RCC 7860 (cell line): ENCODE data around the gene CCDC9B.

Experiments used
- DNase-seq: peaks from one replicate; pipeline ENCODE4 v3.0.0-alpha.2; 2015; ENCODE audit warnings: low spot score
- FAIRE-seq: peaks from 2 replicates; lab custom pipeline; 2012; peaks lifted over from hg19 to GRCh38; lab: Jason Lieb, UNC

The CCDC9B gene

DNA sequence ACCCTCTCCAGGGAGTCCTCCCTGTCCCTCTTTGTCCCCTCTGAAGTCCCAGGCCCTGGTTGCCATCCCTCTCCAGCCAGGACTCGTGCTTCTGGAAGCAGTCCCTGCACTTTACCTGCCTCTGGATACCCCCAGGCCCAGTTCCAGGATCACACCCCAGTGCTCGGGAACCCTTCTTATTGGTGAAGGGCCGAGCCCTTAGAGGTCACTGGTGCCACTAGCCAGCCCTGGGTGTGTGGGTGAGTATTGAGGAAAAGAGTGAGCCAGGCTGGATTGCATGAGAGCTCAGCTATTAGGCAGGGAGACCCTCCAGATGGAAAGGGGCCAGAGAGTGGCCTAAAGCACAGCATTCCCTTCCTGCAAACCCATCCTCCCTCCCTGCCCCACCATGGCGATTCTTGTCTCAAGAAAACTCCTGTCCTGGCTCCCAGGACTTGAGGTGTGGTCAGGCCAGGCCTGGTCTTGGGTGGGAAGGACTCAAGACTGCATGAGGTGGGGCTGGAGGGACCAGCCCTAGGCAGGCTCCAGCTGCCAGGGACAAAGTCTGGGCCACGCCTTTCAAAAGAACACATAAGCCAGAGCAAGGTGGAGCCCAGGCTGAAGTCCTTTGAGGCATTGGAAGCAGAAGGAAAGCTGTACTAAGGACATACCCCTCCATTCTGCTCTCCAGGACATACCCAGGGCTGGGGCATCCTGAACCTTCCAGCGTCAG, 5.3 kb upstream of the CCDC9B start:
- FAIRE-seq, result no peak
- no peak for DNase-seq

GRCh38 chr15:40345225-40345866, 4.6 kb upstream of the CCDC9B start:
- DNase-seq (no peak), FAIRE-seq (no peak)

- DNase-seq, result peak; percentile 25
- FAIRE-seq, result no peak
These were observed 3.9 kb upstream of the CCDC9B start for GRCh38 chr15:40344631-40345120.

DNA sequence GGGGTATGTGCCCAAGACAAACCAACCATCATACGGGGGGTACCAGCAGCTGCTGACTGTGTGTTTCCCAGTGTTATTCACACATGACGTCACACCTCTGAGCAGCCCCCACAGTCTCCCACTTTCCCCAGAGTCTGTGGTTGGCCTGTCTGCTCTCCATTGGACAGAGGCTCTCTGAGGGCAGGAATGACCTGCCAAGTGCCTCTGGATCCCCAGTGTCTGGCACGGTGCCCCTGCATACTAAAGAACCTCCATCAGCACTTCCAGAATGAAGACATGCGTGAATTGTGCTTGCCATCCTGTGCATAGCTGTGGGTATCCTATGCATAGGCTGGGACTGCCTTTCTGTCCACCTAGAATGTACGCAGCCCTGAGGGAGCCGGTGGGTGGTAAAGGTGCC, 3.5 kb upstream of the CCDC9B start:
- no peak for FAIRE-seq
- no peak for DNase-seq

GRCh38 chr15:40343512-40343911, 2.8 kb upstream of the CCDC9B start:
- FAIRE-seq (no peak), DNase-seq (peak; percentile 76)

- FAIRE-seq (no peak), DNase-seq (peak; percentile 41)
These were observed 1.9 kb upstream of the CCDC9B start for GRCh38 chr15:40342416-40343320.

GRCh38 chr15:40340038-40340739, 550 bp downstream of the CCDC9B start:
- FAIRE-seq, result no peak
- peak; percentile 22 for DNase-seq

GRCh38 chr15:40339621-40339945, 1.2 kb downstream of the CCDC9B start:
- FAIRE-seq, result no peak
- no peak for DNase-seq

GRCh38 chr15:40338921-40339620, 1.7 kb downstream of the CCDC9B start:
- FAIRE-seq, result peak; percentile 85
- DNase-seq, result peak; percentile 94

DNA sequence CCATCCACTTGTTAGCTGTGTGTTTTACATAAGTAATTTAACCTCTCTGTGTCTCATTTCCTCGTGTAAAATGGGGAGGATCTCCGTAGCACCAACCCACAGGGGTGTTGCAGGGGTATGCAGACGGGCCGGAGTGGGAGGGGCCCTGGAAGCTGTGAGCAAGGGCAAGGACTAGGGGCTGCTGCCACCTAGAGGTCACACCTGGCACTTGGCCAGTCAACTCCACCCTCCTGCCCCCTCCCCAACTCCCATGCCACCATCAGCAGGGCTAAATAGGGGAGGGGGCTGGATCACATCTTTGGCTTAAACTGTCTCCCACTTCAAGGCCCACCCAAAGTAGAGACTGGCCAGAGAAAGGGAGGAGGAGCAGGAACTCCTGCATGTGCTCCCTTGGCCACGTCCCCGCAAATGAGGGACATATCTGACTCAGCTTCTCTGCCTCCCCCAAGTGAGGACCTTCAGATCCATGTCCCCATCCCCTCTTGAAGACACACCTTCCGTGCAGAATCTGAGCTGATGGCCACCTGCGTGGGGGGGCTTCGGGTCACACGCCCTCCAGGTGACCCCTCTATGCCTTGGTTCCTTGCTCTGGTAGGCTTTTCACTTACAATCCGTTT, 2.6 kb downstream of the CCDC9B start:
- FAIRE-seq, result no peak
- DNase-seq, result peak; percentile 69

- FAIRE-seq (no peak), DNase-seq (no peak)
These were observed 3.1 kb downstream of the CCDC9B start for GRCh38 chr15:40337597-40337996.

DNA sequence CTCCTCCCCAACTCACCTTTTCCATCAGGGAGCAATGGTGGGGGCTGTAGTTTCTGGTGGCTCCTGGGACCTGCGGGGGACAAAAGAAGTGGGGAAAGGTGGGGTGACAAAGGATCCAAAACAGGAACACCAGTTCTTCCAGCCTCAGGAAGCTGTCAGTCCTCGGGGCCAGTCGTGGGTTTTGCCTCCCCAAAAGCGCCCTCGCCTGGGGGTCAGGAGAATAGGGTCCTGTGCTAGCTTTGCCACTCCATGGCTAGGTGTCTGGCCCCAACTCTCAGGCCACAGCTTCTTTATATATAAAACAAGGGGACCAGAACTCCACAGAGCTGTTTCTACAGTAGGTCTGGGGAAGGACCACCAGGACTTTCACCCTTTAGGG, 4.0 kb downstream of the CCDC9B start:
- no peak for DNase-seq
- no peak for FAIRE-seq

GRCh38 chr15:40335938-40336743, 4.6 kb downstream of the CCDC9B start:
- no peak for FAIRE-seq
- no peak for DNase-seq

- FAIRE-seq (no peak), DNase-seq (no peak)
These were observed 5.6 kb downstream of the CCDC9B start for GRCh38 chr15:40334941-40335795.

GRCh38 chr15:40334541-40334940, 6.2 kb downstream of the CCDC9B start:
- no peak for FAIRE-seq
- no peak for DNase-seq

DNA sequence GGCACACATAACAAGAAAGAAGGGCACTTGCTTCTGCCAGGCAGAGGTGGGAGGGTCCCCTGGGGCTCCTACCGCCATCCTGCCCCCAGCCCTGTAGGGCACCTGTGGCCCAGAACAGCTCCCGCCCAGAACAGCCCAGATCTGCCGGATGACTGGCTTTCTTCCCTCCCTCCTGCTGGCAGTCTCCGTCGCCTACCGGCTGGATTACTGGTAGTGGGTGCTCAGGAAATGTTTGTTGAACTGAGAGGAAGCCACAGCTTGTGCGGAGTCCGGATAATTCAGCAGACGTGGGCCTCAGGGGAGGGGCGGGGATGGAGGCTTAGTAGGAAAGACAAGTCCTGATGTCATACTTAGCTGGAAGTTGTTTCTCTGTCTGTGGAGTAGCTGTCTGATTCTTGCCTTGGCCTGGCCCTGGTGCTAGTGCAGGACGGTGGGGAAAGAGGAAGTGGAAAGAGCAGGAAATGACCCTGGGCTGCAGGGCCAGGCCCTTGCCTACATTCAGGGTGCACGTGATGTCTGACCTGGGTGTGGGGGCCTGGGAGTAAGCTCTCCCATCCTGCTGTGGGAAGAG, 6.7 kb downstream of the CCDC9B start:
- FAIRE-seq, result no peak
- DNase-seq, result no peak

- FAIRE-seq (no peak), DNase-seq (no peak)
These were observed 8.5 kb downstream of the CCDC9B start for GRCh38 chr15:40332113-40332781.
